H1 (cell line): ENCODE measurements around the gene CGA. TPM values are rescaled to one million over a fixed set of nuclear protein-coding genes. Genes with fewer than 3 reads are reported as not detected.

ENCODE experiments used
- CTCF ChIA-PET: fragments of 300-600 bp; sonication (Branson Sonifier 250); formaldehyde crosslinking; loops from one replicate; lab custom pipeline; 2021; ENCODE audit not compliant: partially characterized antibody; lab: Charles Lee
- POLR2A ChIA-PET: fragments of 300-600 bp; sonication (Branson Sonifier 250); formaldehyde crosslinking; loops from one replicate; lab custom pipeline; 2021; ENCODE audit warnings: inconsistent platforms; ENCODE audit not compliant: partially characterized antibody; lab: Charles Lee
- DNase-seq, 2 experiments: peaks; one replicate each; pipeline versions ENCODE4 v3.0.0 to v3.0.0-alpha.2; 2010 to 2022; ENCODE audit warnings: low spot score in 2 of 2, low read depth in 1 of 2, mixed read lengths in 1 of 2
- FAIRE-seq: peaks from 2 replicates; lab custom pipeline; 2011; peaks lifted over from hg19 to GRCh38; lab: Jason Lieb, UNC
- H2AFZ ChIP-seq: 2 replicates; pipeline ENCODE4 v1.8.1; 2012; ENCODE audit warnings: low read length, inconsistent platforms
- H2AK5ac ChIP-seq: 2 replicates; pipeline ENCODE4 v1.6.1; 2013; ENCODE audit warnings: low read depth, low read length
- H2BK120ac ChIP-seq: replicated peaks from 2 replicates; pipeline ENCODE3; 2013; ENCODE audit warnings: low read depth, low read length, inconsistent platforms
- H2BK12ac ChIP-seq: 2 replicates; pipeline ENCODE4 v1.6.1; 2013; ENCODE audit warnings: low read depth, low read length
- H2BK15ac ChIP-seq: 2 replicates; pipeline ENCODE4 v1.6.1; 2013; ENCODE audit warnings: low read length
- H2BK20ac ChIP-seq: 2 replicates; pipeline ENCODE4 v1.6.1; 2013; ENCODE audit warnings: low read length
- H2BK5ac ChIP-seq: 2 replicates; pipeline ENCODE4 v1.6.1; 2013; ENCODE audit warnings: low read depth, low read length
- H3K14ac ChIP-seq: 2 replicates; pipeline ENCODE4 v1.6.1; 2013; ENCODE audit warnings: inconsistent platforms; ENCODE audit not compliant: insufficient read length
- H3K18ac ChIP-seq: 2 replicates; pipeline ENCODE4 v1.6.1; 2013; ENCODE audit warnings: low read length; ENCODE audit errors: extremely low read depth
- H3K23ac ChIP-seq: 2 replicates; pipeline ENCODE4 v1.6.1; 2013; ENCODE audit warnings: inconsistent platforms; ENCODE audit not compliant: insufficient read length
- H3K23me2 ChIP-seq: 2 replicates; pipeline ENCODE4 v1.6.1; 2013; ENCODE audit warnings: low read depth, low read length
- H3K27ac ChIP-seq: 2 replicates; pipeline ENCODE4 v1.6.1; 2011; ENCODE audit warnings: low read depth, low read length, inconsistent platforms
- H3K27me3 ChIP-seq, 4 experiments: replicated peaks in 1 of 4; 1 replicate in 1 of 4; 2 replicates in 3 of 4; pipeline versions ENCODE4 v1.6.1 to v1.8.1; 2011 to 2013; ENCODE audit warnings: low read length in 3 of 4, mild to moderate bottlenecking in 3 of 4, inconsistent platforms in 2 of 4, mixed read lengths in 2 of 4, moderate library complexity in 1 of 4; ENCODE audit not compliant: control insufficient read depth in 3 of 4, insufficient read depth in 3 of 4; ENCODE audit errors: extremely low read depth in 1 of 4
- H3K36me3 ChIP-seq, 4 experiments: 2 replicates each; pipeline versions ENCODE4 v1.6.1 to v1.8.1; 2011 to 2013; ENCODE audit warnings: mild to moderate bottlenecking in 4 of 4, low read length in 3 of 4, moderate library complexity in 2 of 4, control low read depth in 1 of 4, inconsistent platforms in 1 of 4; ENCODE audit not compliant: insufficient read depth in 4 of 4, control insufficient read depth in 2 of 4
- H3K4ac ChIP-seq: replicated peaks from 2 replicates; pipeline ENCODE3; 2013; ENCODE audit warnings: low read length, low read depth, mixed read lengths, inconsistent platforms; ENCODE audit not compliant: insufficient read length
- H3K4me1 ChIP-seq, 4 experiments: replicated peaks in 1 of 4; 1 replicate in 1 of 4; 2 replicates in 3 of 4; pipeline versions ENCODE4 v1.6.1 to v1.8.1; 2011 to 2013; ENCODE audit warnings: low read length in 3 of 4, inconsistent platforms in 2 of 4, mixed read lengths in 1 of 4; ENCODE audit not compliant: insufficient read depth in 4 of 4, control insufficient read depth in 3 of 4
- H3K4me2 ChIP-seq, 2 experiments: 2 replicates each; pipeline versions ENCODE4 v1.6.1 to v1.8.1; 2011 to 2013; ENCODE audit warnings: low read depth in 2 of 2, low read length in 2 of 2, control low read depth in 1 of 2, inconsistent platforms in 1 of 2, mild to moderate bottlenecking in 1 of 2; ENCODE audit not compliant: insufficient read depth in 1 of 2
- H3K4me3 ChIP-seq, 4 experiments: fragments of 200-600, 300-600 bp in 1 of 4; sonication (generic), shearing (Covaris generic), sonication (Bioruptor Twin) in 1 of 4; 2 replicates each; pipeline versions ENCODE4 v1.5.1 to v1.8.1; 2011 to 2016; ENCODE audit warnings: low read length in 4 of 4, low read depth in 3 of 4, control low read depth in 2 of 4, inconsistent platforms in 2 of 4, mild to moderate bottlenecking in 2 of 4, mixed read lengths in 1 of 4, moderate library complexity in 1 of 4; ENCODE audit not compliant: insufficient read depth in 2 of 4; ENCODE audit errors: extremely low read depth in 1 of 4
- H3K56ac ChIP-seq: replicated peaks from 2 replicates; pipeline ENCODE3; 2013; ENCODE audit warnings: low read depth, mild to moderate bottlenecking, mixed read lengths, low read length, inconsistent platforms; ENCODE audit not compliant: insufficient read length
- H3K79me1 ChIP-seq: 2 replicates; pipeline ENCODE4 v1.6.1; 2013; ENCODE audit warnings: low read depth, low read length, control low read depth
- H3K79me2 ChIP-seq, 2 experiments: 2 replicates each; pipeline versions ENCODE4 v1.6.1 to v1.8.1; 2012 to 2013; ENCODE audit warnings: low read length in 2 of 2, mild to moderate bottlenecking in 2 of 2, inconsistent platforms in 1 of 2; ENCODE audit not compliant: insufficient read depth in 2 of 2, control insufficient read depth in 1 of 2
- H3K9ac ChIP-seq, 4 experiments: replicated peaks in 1 of 4; 1 replicate in 1 of 4; 2 replicates in 3 of 4; pipeline versions ENCODE4 v1.6.1 to v1.8.1; 2011 to 2013; ENCODE audit warnings: low read depth in 3 of 4, low read length in 3 of 4, control low read depth in 2 of 4, mild to moderate bottlenecking in 2 of 4, moderate library complexity in 2 of 4, inconsistent platforms in 1 of 4; ENCODE audit errors: extremely low read depth in 1 of 4
- H3K9me3 ChIP-seq, 2 experiments: 2 replicates each; pipeline versions ENCODE4 v1.6.1 to v1.8.1; 2012 to 2013; ENCODE audit warnings: mild to moderate bottlenecking in 2 of 2, moderate library complexity in 2 of 2, control low read depth in 1 of 2, inconsistent platforms in 1 of 2, low read depth in 1 of 2, low read length in 1 of 2, mixed read lengths in 1 of 2; ENCODE audit not compliant: insufficient read depth in 2 of 2
- H4K20me1 ChIP-seq, 2 experiments: replicated peaks in 1 of 2; 2 replicates each; pipeline versions ENCODE3 to v1.8.1; 2011 to 2013; ENCODE audit warnings: inconsistent platforms in 2 of 2, low read length in 2 of 2, mild to moderate bottlenecking in 1 of 2; ENCODE audit not compliant: insufficient read depth in 2 of 2, control insufficient read depth in 1 of 2
- H4K5ac ChIP-seq: 2 replicates; pipeline ENCODE4 v1.6.1; 2013; ENCODE audit warnings: low read length, low read depth, mixed read lengths, inconsistent platforms; ENCODE audit not compliant: insufficient read length
- H4K8ac ChIP-seq: 2 replicates; pipeline ENCODE4 v1.8.0; 2013; ENCODE audit warnings: mild to moderate bottlenecking, moderate library complexity, low read length, inconsistent platforms; ENCODE audit not compliant: insufficient read depth; ENCODE audit errors: extremely low read depth
- H4K91ac ChIP-seq: replicated peaks from 2 replicates; pipeline ENCODE3; 2013; ENCODE audit warnings: low read length, mixed read lengths, inconsistent platforms; ENCODE audit not compliant: insufficient read length
- ASH2L ChIP-seq: fragments of 200-600, 300-600 bp; sonication (generic); IDR thresholded peaks from one replicate; pipeline ENCODE4 v1.7.1; 2017; ENCODE audit warnings: low read length
- FOSL1 ChIP-seq: IDR thresholded peaks from 2 replicates; pipeline ENCODE4 v1.6.1; 2011; ENCODE audit warnings: mild to moderate bottlenecking, low read depth, low read length, moderate library complexity; ENCODE audit not compliant: insufficient read depth
- HDAC6 ChIP-seq: IDR thresholded peaks from one replicate; pipeline ENCODE4 v1.7.1; 2012; ENCODE audit warnings: low read depth, mild to moderate bottlenecking, inconsistent platforms, low read length, moderate library complexity
- KDM5A ChIP-seq: fragments of 200-600 bp; IDR thresholded peaks from 2 replicates; pipeline ENCODE4 v1.7.1; 2012; ENCODE audit warnings: mild to moderate bottlenecking, low read length, inconsistent platforms, mixed read lengths
- NRF1 ChIP-seq: IDR thresholded peaks from 2 replicates; pipeline ENCODE4 v1.6.1; 2011; ENCODE audit warnings: mild to moderate bottlenecking, low read depth, low read length, improper control_type of control experiment
- PHF8 ChIP-seq: fragments of 200-600 bp; sonication (generic); conservative IDR thresholded peaks from 2 replicates; pipeline ENCODE4 v1.7.1; 2012; ENCODE audit warnings: low read depth, mild to moderate bottlenecking, inconsistent platforms, low read length, moderate library complexity
- POU5F1 ChIP-seq: IDR thresholded peaks from 2 replicates; pipeline ENCODE4 v1.6.1; 2011; ENCODE audit warnings: low read depth, mild to moderate bottlenecking, low read length, moderate library complexity
- TAF7 ChIP-seq: optimal IDR thresholded peaks from 2 replicates; pipeline ENCODE3; 2011; ENCODE audit warnings: low read depth, mild to moderate bottlenecking, inconsistent platforms, low read length, moderate library complexity, borderline replicate concordance
- WGBS, 2 experiments: shearing (Covaris generic) in 1 of 2; methylation state at CpG; one replicate each; pipeline versions ENCODE4 v1.1.6 to v1.1.7; 2013 to 2015; ENCODE audit warnings: low lambda C conversion rate in 2 of 2, mixed read lengths in 2 of 2, inconsistent platforms in 1 of 2, low coverage in 1 of 2, missing lambda C conversion rate in 1 of 2; ENCODE audit not compliant: insufficient replicate concordance in 2 of 2, insufficient coverage in 1 of 2, insufficient read length in 1 of 2; ENCODE audit errors: extremely low coverage in 1 of 2, missing lambda C conversion rate in 1 of 2; 5-methylcytosine and 5-hydroxymethylcytosine counted together
- polyA plus RNA-seq, 7 experiments: library from polyadenylated mRNA; depleted of rRNA in 3 of 7; stranded (reverse) in 5 of 7; unstranded in 2 of 7; fragments of >200 nt in 5 of 7; fragments of 200-250 nt in 2 of 7; gene quantifications; 1 replicate in 5 of 7; 2 replicates in 1 of 7; 4 replicates in 1 of 7; pipeline versions ENCODE4 v1.2.1 to v1.2.3, GENCODE V29; 2011 to 2013; ENCODE audit warnings: missing spikeins in 2 of 7, mixed read lengths in 2 of 7
- total RNA-seq: library from RNA; stranded (reverse); fragmentation: NEBNext Ultra II Directional; extraction: Animal tissue kit (Norgen Biotek cat#: 25700); gene quantifications from 2 replicates; pipeline ENCODE4 v1.2.1, GENCODE V29; 2021
- TF ChIP-seq, protein P1 (sequence below): IDR thresholded peaks from 2 replicates; pipeline ENCODE4 v1.6.1; 2012; ENCODE audit warnings: low read length, inconsistent platforms
- TF ChIP-seq, protein P2 (sequence below): IDR thresholded peaks from 2 replicates; pipeline ENCODE4 v1.6.1; 2011; ENCODE audit warnings: low read depth, mild to moderate bottlenecking, low read length; ENCODE audit not compliant: insufficient read depth
- TF ChIP-seq, protein P3 (sequence below): IDR thresholded peaks from 2 replicates; pipeline ENCODE4 v1.6.1; 2012; ENCODE audit warnings: inconsistent platforms

Gene CGA
- total and polyA plus RNA-seq, 2 of the 8 experiments (the other 6 are each of a cell fraction or from before 2014, with no cell fraction given) = not detected

DNA sequence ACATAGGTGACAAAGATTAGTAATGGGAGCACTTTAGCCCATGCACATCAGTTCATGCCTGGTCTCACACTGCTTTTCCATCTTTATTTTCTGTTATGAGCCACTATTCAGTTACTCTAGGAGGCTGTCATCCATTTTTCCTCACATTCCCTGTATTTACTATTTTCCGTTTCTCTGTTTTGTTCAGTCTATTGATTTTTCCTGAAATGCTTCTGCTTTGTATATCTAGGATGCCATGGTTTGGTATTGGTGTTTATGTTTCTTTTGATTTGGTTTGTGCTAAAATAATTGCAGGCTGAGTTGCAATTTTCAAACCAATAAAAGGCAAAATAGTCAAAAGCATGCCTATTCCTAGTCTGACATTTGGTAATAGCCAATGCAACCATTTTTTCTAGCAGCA lies 31.6 kb upstream of the CGA start:
- Histone ChIP-seq H3K18ac (no peak overlapping the region), H2AK5ac (no peak overlapping the region), H4K20me1 (no peaks in the 10 kb centered on the region), H2BK20ac (no peak overlapping the region), H2BK15ac (no peak overlapping the region), H2BK12ac (no peak overlapping the region), H3K4me1 (no peaks in the 10 kb centered on the region), H3K23me2 (peaks cover 2% of the 10 kb centered on the region; the same call in 1 of the 2 replicates), H3K27me3 (no peaks in the 10 kb centered on the region), H2AFZ (no peak overlapping the region), H3K14ac (no peak overlapping the region), H3K36me3 (no peaks in the 10 kb centered on the region), H4K5ac (no peak overlapping the region), H3K79me2 (no peaks in the 10 kb centered on the region), H4K91ac (no peak overlapping the region), H3K4me3 (no peak overlapping the region), H3K56ac (no peak overlapping the region), H3K4me2 (no peak overlapping the region), H2BK120ac (no peak overlapping the region), H4K8ac (no peak overlapping the region), H3K23ac (no peak overlapping the region), H3K9ac (no peak overlapping the region), H3K4ac (no peak overlapping the region), H3K9me3 (peaks cover 0 to 4% of the 10 kb centered on the region in 2 experiments; a peak in 1 of 4 replicates), H3K27ac (no peak overlapping the region), H2BK5ac (no peak overlapping the region), H3K79me1 (no peaks in the 10 kb centered on the region)
- ChIA-PET CTCF (interaction anchor here (1.0 kb wide), 1 partner anchor 14 kb away, joined by 4 read pairs; no protein-coding TSS in a partner anchor), POLR2A (no interaction called here)
- FAIRE-seq (no peak), DNase-seq (no peak)
- WGBS, 2 experiments = 93% methylated on average over 1 of the region's 1 CpG; no CpG with 5 or more reads in 1 of the 2 experiments
- no peak for TF ChIP-seq TAF7
- no peak for TF ChIP-seq FOSL1
- TF ChIP-seq ASH2L = no peak
- TF ChIP-seq HDAC6 = no peak
- TF ChIP-seq POU5F1 = no peak
- TF ChIP-seq NRF1 = no peak
- no peak for TF ChIP-seq KDM5A
- no peak for TF ChIP-seq PHF8
- TF ChIP-seq, protein P1, sequence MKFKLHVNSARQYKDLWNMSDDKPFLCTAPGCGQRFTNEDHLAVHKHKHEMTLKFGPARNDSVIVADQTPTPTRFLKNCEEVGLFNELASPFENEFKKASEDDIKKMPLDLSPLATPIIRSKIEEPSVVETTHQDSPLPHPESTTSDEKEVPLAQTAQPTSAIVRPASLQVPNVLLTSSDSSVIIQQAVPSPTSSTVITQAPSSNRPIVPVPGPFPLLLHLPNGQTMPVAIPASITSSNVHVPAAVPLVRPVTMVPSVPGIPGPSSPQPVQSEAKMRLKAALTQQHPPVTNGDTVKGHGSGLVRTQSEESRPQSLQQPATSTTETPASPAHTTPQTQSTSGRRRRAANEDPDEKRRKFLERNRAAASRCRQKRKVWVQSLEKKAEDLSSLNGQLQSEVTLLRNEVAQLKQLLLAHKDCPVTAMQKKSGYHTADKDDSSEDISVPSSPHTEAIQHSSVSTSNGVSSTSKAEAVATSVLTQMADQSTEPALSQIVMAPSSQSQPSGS = no peak
- TF ChIP-seq, protein P2, sequence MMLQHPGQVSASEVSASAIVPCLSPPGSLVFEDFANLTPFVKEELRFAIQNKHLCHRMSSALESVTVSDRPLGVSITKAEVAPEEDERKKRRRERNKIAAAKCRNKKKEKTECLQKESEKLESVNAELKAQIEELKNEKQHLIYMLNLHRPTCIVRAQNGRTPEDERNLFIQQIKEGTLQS = no peak
- TF ChIP-seq, protein P3, sequence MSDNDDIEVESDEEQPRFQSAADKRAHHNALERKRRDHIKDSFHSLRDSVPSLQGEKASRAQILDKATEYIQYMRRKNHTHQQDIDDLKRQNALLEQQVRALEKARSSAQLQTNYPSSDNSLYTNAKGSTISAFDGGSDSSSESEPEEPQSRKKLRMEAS = no peak
